GM12872 (cell line): ENCODE data around the gene OSBPL3.

Experiments used
- TF ChIP-seq, protein P1 (sequence below): IDR thresholded peaks from 3 replicates; pipeline ENCODE4 v1.5.1; 2011; ENCODE audit warnings: low read depth, mild to moderate bottlenecking, low read length, moderate library complexity; ENCODE audit not compliant: insufficient read depth

The OSBPL3 gene

DNA sequence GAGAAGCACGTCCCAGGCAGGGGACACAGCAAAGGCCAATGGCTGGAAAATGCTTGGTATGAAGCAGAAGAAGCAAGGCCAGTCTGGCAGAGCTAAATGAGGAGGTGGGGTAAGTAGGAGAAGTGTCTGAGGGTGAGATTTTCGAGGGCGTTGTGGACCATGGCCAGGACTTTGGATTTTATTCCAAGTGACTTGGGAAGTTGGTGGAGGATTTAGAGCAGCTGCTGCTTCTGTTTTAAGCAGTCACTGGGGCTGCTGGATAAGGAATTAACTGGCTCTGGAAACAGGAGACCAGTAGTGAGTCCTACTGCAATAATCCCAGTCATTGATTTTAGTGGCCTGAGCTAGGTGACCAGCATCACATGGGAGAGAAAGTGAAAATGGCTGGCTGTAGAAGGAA is 155.1 kb downstream of the OSBPL3 start:
- TF ChIP-seq, protein P1, sequence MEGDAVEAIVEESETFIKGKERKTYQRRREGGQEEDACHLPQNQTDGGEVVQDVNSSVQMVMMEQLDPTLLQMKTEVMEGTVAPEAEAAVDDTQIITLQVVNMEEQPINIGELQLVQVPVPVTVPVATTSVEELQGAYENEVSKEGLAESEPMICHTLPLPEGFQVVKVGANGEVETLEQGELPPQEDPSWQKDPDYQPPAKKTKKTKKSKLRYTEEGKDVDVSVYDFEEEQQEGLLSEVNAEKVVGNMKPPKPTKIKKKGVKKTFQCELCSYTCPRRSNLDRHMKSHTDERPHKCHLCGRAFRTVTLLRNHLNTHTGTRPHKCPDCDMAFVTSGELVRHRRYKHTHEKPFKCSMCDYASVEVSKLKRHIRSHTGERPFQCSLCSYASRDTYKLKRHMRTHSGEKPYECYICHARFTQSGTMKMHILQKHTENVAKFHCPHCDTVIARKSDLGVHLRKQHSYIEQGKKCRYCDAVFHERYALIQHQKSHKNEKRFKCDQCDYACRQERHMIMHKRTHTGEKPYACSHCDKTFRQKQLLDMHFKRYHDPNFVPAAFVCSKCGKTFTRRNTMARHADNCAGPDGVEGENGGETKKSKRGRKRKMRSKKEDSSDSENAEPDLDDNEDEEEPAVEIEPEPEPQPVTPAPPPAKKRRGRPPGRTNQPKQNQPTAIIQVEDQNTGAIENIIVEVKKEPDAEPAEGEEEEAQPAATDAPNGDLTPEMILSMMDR: no peak

DNA sequence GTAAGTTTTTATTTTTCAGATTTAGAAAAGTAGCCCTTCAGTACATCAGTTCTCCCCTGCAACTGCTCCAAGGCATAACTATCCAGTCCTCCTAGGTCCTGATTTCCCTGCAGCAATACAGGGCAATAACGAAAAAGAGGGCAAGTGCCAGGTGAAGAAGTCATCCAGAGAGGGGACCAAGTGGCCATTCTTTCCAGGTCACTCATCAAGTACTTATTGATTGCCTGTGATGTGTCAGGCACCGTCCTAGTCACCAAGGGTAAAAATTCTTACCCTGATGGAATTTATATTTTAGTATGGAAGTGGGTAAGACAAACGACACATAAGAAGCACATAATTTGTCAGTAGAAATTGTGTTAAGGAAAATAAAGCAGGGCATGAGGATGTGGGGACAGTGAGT is 155.6 kb downstream of the OSBPL3 start:
- TF ChIP-seq, protein P1: no peak

DNA sequence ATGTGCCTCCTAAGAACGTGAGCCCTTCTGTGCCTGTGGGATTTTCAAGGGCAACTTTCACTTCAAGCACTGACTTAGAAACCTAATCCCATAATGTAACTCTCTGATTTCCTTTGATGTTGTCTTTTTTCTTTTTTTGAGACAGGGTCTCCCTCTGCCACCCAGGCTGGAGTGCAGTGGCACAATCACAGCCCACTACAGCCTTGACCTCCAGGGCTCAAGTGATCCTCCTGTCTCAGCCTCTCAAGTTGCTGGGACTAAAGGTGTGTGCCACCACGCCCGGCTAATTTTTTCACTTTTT is 158.3 kb downstream of the OSBPL3 start:
- TF ChIP-seq, protein P1: no peak

DNA sequence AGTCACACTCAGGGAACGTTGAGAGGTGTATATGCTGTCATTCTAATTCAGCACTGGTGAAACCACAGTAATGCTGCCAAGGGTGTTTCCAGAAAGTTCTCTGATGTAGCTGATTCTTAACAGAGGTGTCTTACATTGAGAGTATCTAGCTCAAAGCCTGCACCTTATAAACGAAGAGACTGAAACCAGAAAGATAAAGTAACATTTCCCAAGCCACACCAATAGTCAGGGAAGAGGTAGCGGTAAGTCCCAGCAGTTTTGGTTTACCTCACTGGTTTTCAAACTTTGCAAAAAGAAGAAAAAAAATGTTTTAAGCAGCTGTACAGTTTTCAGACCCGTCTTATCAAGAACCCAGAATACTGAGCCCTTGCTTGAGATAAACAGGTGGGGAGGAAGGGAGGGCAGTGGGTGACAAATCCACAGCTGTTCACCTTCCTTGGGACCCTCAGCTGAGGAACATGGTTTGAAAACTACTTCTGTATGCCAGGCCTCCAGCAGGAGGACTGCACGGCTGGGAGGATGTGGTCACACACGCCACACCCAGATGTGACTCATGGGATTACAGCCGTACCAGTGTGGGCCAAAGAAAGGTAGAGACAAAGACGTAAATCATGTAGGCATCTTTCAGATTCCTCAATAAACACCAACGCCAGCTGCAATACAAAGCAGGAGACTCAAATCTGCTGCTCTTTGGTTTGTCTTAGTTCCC is 158.8 kb downstream of the OSBPL3 start:
- TF ChIP-seq, protein P1: peak; percentile 25; the same call in 1 of the 3 replicates

DNA sequence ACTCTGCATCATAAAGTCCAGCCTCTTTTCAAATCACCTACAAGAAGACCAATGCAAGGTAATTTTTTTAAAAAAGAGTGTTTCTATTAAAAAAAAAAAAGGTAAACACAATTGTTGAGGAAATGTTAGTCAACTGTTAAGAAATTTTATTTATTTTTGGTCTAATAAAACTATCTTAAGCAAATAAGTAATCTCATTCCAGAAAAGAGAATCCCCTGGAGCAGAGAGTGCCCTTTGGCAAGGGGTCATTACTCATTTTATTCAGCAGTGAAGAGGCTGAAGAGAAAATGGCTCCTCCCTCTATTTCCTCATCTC is 159.3 kb downstream of the OSBPL3 start:
- TF ChIP-seq, protein P1: no peak

DNA sequence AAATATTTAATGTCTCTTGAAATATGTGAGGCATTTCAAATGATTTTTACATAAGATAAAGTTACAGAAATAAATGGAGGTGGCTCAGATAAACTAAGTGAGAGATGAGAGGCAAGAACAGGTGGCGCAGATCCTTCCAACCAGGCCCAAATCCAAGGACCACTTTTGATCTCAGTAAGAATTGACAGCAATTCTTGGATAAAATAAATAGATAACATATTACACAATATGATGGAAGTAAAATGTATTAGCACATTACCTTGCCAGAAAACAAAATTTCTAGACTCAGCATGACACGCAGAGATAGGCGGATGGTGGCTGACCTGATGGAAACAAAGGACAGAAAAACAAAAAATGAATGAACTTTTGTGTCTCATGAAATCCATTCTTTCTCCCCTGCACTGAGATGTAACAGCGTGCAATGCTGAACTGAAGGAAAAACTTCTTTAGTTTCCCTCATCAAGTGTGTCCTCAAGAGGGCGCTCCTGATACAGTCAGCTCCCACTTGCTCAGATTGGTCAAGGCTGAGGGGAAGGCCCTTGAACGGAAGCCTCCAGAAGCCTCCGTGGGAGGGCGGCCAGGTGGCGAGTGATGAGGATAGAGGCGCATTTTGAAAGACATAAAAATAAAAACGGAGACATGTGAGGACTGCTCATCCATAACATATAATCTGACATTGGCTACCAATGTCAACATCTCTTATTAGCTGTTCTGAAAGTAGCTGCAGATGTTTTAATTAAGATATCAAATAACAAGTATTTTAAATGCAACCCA is 159.9 kb downstream of the OSBPL3 start:
- TF ChIP-seq, protein P1: peak; percentile 84

DNA sequence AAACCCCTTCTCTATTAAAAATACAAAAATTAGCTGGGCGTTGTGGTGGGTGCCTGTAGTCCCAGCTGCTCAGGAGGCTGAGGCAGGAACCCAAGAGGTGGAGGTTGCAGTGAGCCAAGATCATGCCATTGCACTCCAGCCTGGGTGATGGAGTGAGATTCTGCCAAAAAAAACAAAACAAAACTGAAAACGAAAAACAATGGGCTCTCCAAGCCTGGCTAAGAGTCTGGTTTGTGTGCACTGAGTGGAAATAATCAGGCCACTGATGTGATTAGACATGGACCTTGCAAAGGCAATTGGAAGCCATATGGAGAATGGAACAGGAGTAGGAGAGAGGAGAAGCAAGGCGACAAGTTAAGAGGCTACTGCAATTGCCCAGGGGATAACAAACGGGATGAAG is 162.6 kb downstream of the OSBPL3 start:
- TF ChIP-seq, protein P1: no peak
